Nephron progenitor cell (in vitro differentiated cells): ENCODE measurements around the gene KCNH5.
A peak's percentile ranks its signal among the peaks of the same experiment; 100 is the strongest.

Experiments used
- DNase-seq: peaks from one replicate; pipeline ENCODE4 v3.0.0; 2021
- H3K27ac Mint-ChIP-seq: 2 replicates; pipeline ENCODE4 v1.8.0; 2021; ENCODE audit warnings: mild to moderate bottlenecking, moderate library complexity, mixed read lengths
- H3K27me3 Mint-ChIP-seq: 2 replicates; pipeline ENCODE4 v1.8.0; 2021; ENCODE audit warnings: mild to moderate bottlenecking, low read depth, mixed read lengths; ENCODE audit not compliant: poor library complexity
- H3K36me3 Mint-ChIP-seq: 2 replicates; pipeline ENCODE4 v1.8.0; 2021; ENCODE audit warnings: low read depth, mixed read lengths
- H3K4me1 Mint-ChIP-seq: 2 replicates; pipeline ENCODE4 v1.8.0; 2021; ENCODE audit warnings: mixed read lengths
- H3K4me3 Mint-ChIP-seq: 2 replicates; pipeline ENCODE4 v1.8.0; 2021; ENCODE audit warnings: mild to moderate bottlenecking, moderate library complexity, mixed read lengths
- H3K9me3 Mint-ChIP-seq: 2 replicates; pipeline ENCODE4 v1.8.0; 2021; ENCODE audit warnings: mild to moderate bottlenecking, moderate library complexity, mixed read lengths
- TF ChIP-seq, protein P1 (sequence below): fragments of 200-600 bp; sonication (generic); IDR thresholded peaks from 2 replicates; pipeline ENCODE4 v1.5.0; 2021; ENCODE audit warnings: antibody characterized with exemption

The KCNH5 gene

DNA sequence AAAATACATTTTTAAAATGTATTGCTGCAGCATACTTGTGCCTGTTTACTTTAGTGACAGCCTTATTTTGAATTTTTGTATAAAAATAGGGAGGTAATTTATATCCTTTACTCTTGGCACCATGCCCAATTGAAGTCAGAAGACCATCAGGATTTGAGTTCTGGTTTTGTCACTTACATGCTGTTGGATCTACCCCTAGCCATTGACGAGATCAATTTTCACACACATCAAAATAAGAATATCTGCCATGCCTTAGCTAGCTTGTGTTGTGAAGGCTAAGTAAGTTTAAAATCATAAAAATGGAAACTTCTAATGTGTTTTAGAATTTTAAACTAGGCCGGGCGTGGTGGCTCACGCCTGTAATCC is 381.8 kb downstream of the KCNH5 start:
- Mint-ChIP-seq H3K27me3 (no peaks in the 10 kb centered on the region), H3K9me3 (peaks cover 25% of the 10 kb centered on the region), H3K27ac (no peak overlapping the region), H3K36me3 (peaks cover 27% of the 10 kb centered on the region), H3K4me3 (no peak overlapping the region), H3K4me1 (peaks cover 33% of the 10 kb centered on the region)
- DNase-seq, result no peak
- TF ChIP-seq, protein P1, sequence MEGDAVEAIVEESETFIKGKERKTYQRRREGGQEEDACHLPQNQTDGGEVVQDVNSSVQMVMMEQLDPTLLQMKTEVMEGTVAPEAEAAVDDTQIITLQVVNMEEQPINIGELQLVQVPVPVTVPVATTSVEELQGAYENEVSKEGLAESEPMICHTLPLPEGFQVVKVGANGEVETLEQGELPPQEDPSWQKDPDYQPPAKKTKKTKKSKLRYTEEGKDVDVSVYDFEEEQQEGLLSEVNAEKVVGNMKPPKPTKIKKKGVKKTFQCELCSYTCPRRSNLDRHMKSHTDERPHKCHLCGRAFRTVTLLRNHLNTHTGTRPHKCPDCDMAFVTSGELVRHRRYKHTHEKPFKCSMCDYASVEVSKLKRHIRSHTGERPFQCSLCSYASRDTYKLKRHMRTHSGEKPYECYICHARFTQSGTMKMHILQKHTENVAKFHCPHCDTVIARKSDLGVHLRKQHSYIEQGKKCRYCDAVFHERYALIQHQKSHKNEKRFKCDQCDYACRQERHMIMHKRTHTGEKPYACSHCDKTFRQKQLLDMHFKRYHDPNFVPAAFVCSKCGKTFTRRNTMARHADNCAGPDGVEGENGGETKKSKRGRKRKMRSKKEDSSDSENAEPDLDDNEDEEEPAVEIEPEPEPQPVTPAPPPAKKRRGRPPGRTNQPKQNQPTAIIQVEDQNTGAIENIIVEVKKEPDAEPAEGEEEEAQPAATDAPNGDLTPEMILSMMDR, result no peak

DNA sequence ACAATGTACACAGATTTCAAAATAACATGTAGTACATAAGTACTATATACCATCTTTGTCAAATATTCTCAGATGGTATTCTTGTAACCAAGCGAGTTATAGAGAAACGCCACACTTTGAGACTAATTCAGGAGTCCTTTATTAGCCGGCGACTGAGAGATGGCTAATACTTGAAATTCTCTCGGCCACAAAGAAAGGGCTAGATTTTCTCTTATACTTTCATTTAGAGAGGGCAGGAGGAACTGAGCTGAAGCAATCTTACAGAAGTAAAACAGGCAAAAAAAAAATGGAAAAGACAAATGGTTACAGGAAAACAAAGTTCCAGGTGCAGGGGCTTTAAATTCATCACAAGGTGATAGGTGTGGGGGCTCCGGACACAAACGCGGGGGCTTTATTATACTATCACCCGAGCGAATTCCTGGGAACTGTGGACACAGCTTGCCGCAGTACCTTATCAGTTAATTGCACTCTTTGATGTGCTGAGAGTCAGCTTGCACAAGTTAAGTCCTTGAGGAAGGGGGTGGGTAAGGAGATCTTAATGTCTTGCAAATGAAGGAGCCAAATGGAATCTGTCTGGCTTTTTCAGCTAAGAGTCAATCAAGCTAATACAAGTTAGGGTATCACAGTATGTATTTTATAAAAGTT is 382.3 kb downstream of the KCNH5 start:
- no peak for DNase-seq
- Mint-ChIP-seq H3K4me1 (peaks cover 35% of the 10 kb centered on the region), H3K27me3 (no peaks in the 10 kb centered on the region), H3K36me3 (peaks cover 32% of the 10 kb centered on the region), H3K27ac (peak overlapping the region; percentile 8), H3K4me3 (peak overlapping the region; percentile 39), H3K9me3 (peaks cover 29% of the 10 kb centered on the region)
- TF ChIP-seq, protein P1, result no peak

DNA sequence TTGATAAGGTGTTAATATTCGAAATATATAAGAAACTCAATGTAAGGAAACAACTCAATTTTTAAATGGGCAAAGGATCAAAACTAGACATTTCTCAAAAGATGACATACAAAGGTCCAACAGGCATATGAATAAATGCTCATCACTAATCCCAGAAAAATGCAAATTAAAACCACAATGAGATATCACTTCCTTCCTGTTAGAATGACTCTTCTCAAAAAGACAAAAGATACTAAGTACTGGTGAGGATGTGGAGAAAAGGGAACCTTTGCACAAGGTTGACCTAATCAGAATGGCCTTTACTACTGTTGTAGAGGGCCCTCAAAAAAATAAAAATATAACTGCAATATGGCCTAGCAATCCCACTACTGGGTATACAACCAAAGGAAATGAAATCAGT is 383.4 kb downstream of the KCNH5 start:
- peaks cover 45% of the 10 kb centered on the region for H3K4me1 Mint-ChIP-seq
- H3K9me3 Mint-ChIP-seq, result peaks cover 33% of the 10 kb centered on the region
- H3K27me3 Mint-ChIP-seq, result no peaks in the 10 kb centered on the region
- H3K4me3 Mint-ChIP-seq, result no peak overlapping the region
- TF ChIP-seq, protein P1, result no peak
- peaks cover 40% of the 10 kb centered on the region for H3K36me3 Mint-ChIP-seq
- no peak overlapping the region for H3K27ac Mint-ChIP-seq
- no peak for DNase-seq

DNA sequence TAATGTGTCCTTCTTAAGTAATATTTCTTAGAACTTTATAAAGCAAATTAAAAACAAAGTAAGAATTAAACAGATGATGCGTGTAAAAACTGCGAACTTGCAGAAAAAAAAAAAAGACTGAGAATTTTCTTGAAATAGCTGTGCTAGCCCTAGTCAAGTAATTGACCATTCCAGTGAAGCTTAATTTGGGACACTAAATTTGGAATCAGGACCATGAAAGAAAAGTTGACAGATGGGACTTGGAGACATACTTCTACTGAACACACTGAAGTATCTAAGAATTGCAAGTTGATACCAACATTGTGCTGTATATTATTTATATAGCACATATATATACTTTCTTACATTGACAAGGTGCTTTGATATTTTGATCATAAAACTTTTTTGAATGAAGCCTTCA is 386.6 kb downstream of the KCNH5 start:
- Mint-ChIP-seq H3K4me3 (no peak overlapping the region), H3K27me3 (no peaks in the 10 kb centered on the region), H3K36me3 (peaks cover 40% of the 10 kb centered on the region), H3K9me3 (peaks cover 33% of the 10 kb centered on the region), H3K4me1 (peaks cover 47% of the 10 kb centered on the region), H3K27ac (no peak overlapping the region)
- TF ChIP-seq, protein P1, result no peak
- no peak for DNase-seq

DNA sequence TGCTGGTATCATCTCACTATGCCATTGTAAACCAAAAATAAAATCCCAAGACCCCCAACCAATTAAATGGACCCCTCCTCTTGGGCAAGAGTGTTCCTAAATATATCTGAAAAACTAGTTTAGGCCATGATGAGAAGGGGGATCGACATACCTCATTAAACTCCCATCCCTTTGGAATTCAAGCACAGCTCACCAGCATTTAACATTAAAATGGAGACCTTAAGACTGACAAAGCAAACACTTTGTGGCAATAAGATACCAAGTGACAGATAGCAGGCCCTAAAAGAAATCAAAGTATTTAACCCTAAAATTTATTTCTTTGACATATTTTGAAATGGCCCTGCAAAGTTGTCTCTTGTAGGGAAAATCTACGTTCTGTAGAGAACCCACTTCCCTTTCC is 387.9 kb downstream of the KCNH5 start:
- Mint-ChIP-seq H3K27ac (peak overlapping the region; percentile 73), H3K36me3 (peaks cover 40% of the 10 kb centered on the region), H3K4me3 (no peak overlapping the region), H3K27me3 (no peaks in the 10 kb centered on the region), H3K4me1 (peaks cover 40% of the 10 kb centered on the region), H3K9me3 (peaks cover 33% of the 10 kb centered on the region)
- TF ChIP-seq, protein P1, result no peak
- DNase-seq, result no peak

DNA sequence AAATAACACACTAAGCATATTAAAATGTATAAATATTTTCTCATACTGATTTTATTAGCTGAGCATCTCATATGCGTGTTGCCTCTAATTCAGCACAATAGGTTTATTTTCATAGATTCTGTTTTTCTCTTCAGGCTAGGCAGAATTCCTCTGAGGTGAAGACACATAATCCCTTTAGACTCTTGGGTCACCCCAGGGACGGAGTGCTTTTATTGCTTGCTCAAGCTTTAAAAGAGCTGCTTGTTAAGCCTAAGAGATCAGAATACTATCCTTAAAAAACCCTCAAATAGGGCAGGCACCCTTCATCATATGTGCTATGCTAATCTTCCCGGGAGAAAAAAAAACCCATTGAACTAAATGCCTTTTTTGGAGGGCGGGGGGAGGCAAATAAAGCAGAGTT is 390.1 kb downstream of the KCNH5 start:
- DNase-seq, result no peak
- Mint-ChIP-seq H3K36me3 (peaks cover 26% of the 10 kb centered on the region), H3K27me3 (no peaks in the 10 kb centered on the region), H3K9me3 (peaks cover 18% of the 10 kb centered on the region), H3K27ac (peak overlapping the region; percentile 89), H3K4me1 (peaks cover 38% of the 10 kb centered on the region), H3K4me3 (no peak overlapping the region)
- TF ChIP-seq, protein P1, result no peak
